Measurements from ENCODE around the gene UCK2. TPM values are rescaled to one million over a fixed set of nuclear protein-coding genes. Genes with fewer than 3 reads are reported as not detected.

Gene UCK2
- total RNA-seq: 38.0 TPM

GRCh38 chr1:165827268-165828102 is at the start of gene UCK2:
Gene UCK2, plus strand, starts transcription at chr1:165827614. Its CDS starts 220 bp downstream, at chr1:165827834.

Other genes with a start within 250 kb of the UCK2 start
- gene MGST3, start 196.4 kb upstream of the UCK2 start, total RNA-seq: 73.8 TPM
- 77.0 TPM for gene ALDH9A1, start 129.1 kb upstream of the UCK2 start, total RNA-seq
- gene TMCO1, start 58.7 kb upstream of the UCK2 start, total RNA-seq: 71.9 TPM

All from camera-type eye (tissue), 1 donor.